WERI-Rb-1 (cell line): ENCODE measurements around the gene CCDC78.
A peak's percentile ranks its signal among the peaks of the same experiment; 100 is the strongest.

Experiments
- DNase-seq: peaks from one replicate; pipeline ENCODE4 v3.0.0-alpha.2; 2020
- H3K27ac ChIP-seq: fragments of 250-450 bp; sonication (Bioruptor Pico); 2 replicates; pipeline ENCODE4 v1.5.1; 2020; ENCODE audit warnings: mild to moderate bottlenecking, moderate library complexity
- H3K27me3 ChIP-seq: fragments of 250-450 bp; sonication (Bioruptor Pico); 2 replicates; pipeline ENCODE4 v1.5.1; 2021; ENCODE audit warnings: mild to moderate bottlenecking, low read depth, moderate library complexity; ENCODE audit not compliant: insufficient read depth, severe bottlenecking
- H3K36me3 ChIP-seq: fragments of 250-450 bp; sonication (Bioruptor Pico); 2 replicates; pipeline ENCODE4 v1.5.1; 2020; ENCODE audit warnings: mild to moderate bottlenecking, moderate library complexity
- H3K4me3 ChIP-seq: 2 replicates; pipeline ENCODE4 v1.5.1; 2011; ENCODE audit warnings: low read depth, mild to moderate bottlenecking, control low read depth, low read length
- H3K9me3 ChIP-seq: fragments of 250-450 bp; sonication (Bioruptor Pico); 2 replicates; pipeline ENCODE4 v1.5.1; 2021; ENCODE audit warnings: mild to moderate bottlenecking, moderate library complexity; ENCODE audit not compliant: severe bottlenecking
- TF ChIP-seq, protein P1 (sequence below): IDR thresholded peaks from 2 replicates; pipeline ENCODE4 v1.5.1; 2011; ENCODE audit warnings: low read depth, mild to moderate bottlenecking, control low read depth, inconsistent platforms, low read length

The CCDC78 gene

GRCh38 chr16:677316-678190 lies 48.7 kb downstream of the CCDC78 start:
- H3K4me3 ChIP-seq = no peak overlapping the region
- no peaks in the 10 kb centered on the region for H3K9me3 ChIP-seq
- no peak for DNase-seq
- no peaks in the 10 kb centered on the region for H3K27me3 ChIP-seq
- TF ChIP-seq, protein P1, sequence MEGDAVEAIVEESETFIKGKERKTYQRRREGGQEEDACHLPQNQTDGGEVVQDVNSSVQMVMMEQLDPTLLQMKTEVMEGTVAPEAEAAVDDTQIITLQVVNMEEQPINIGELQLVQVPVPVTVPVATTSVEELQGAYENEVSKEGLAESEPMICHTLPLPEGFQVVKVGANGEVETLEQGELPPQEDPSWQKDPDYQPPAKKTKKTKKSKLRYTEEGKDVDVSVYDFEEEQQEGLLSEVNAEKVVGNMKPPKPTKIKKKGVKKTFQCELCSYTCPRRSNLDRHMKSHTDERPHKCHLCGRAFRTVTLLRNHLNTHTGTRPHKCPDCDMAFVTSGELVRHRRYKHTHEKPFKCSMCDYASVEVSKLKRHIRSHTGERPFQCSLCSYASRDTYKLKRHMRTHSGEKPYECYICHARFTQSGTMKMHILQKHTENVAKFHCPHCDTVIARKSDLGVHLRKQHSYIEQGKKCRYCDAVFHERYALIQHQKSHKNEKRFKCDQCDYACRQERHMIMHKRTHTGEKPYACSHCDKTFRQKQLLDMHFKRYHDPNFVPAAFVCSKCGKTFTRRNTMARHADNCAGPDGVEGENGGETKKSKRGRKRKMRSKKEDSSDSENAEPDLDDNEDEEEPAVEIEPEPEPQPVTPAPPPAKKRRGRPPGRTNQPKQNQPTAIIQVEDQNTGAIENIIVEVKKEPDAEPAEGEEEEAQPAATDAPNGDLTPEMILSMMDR = no peak
- no peak overlapping the region for H3K27ac ChIP-seq
- peaks cover 34% of the 10 kb centered on the region for H3K36me3 ChIP-seq

GRCh38 chr16:676913-677312 lies 49.3 kb downstream of the CCDC78 start:
- H3K27me3 ChIP-seq = no peaks in the 10 kb centered on the region
- H3K4me3 ChIP-seq = no peak overlapping the region
- TF ChIP-seq, protein P1 = no peak
- no peak overlapping the region for H3K27ac ChIP-seq
- no peak for DNase-seq
- no peaks in the 10 kb centered on the region for H3K9me3 ChIP-seq
- H3K36me3 ChIP-seq = peaks cover 34% of the 10 kb centered on the region

GRCh38 chr16:676565-676902 lies 49.7 kb downstream of the CCDC78 start:
- TF ChIP-seq, protein P1 = no peak
- Histone ChIP-seq H3K4me3 (no peak overlapping the region), H3K27ac (no peak overlapping the region), H3K36me3 (peaks cover 31% of the 10 kb centered on the region), H3K27me3 (no peaks in the 10 kb centered on the region), H3K9me3 (no peaks in the 10 kb centered on the region)
- no peak for DNase-seq

GRCh38 chr16:675884-676564 lies 50.2 kb downstream of the CCDC78 start:
- H3K9me3 ChIP-seq = no peaks in the 10 kb centered on the region
- H3K4me3 ChIP-seq = peak overlapping the region; percentile 11
- peaks cover 31% of the 10 kb centered on the region for H3K36me3 ChIP-seq
- no peaks in the 10 kb centered on the region for H3K27me3 ChIP-seq
- H3K27ac ChIP-seq = no peak overlapping the region
- TF ChIP-seq, protein P1 = no peak
- no peak for DNase-seq

DNA sequence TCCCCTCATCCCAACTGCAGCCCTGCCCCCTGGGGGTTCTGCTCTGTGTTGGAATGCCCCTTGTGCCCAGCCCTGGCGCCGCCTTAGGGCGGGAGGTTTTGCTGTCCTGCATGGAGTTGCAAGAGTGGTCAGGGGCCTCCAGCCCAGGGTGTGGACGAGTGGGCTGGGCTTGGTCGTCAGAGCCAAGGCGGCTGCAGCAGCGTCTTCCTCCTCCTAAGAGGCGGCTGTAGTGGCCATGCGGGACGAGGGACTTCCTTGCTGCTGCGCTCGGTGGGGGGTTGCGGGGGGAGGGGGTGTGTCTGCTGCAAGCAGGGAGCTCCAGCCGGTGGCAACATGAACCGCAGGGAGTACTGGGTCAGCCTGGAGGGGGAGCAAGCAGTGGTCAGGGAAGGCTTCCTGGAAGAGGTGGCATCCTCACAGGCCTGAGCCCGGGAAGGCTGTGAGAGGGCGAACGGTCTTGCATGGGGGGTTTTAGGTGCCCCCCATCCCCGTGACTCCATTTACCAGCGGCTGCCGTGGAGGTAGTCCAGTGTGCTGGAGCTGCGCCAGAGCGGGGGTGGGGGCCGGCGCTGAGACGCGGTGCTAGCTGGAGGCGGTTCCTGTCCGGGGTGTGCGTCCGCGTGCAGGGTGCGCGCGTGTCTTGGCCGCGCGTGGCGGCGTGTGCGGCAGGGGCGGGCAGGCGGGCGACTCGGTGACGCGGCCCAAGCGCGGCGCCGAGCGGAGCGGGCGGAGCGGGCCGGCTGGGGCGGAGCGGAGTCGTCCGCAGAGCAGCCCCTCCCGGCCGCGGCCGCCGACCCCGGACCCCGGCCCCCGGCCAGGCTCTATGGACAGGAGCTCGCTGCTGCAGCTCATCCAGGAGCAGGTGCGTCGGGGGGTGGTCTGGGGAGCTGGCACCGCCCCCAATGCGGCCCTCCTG lies 51.0 kb downstream of the CCDC78 start, which contains the start of gene RHBDL1:
TSS of gene RHBDL1 (plus strand) at position 704 of the 916 bp plus-strand sequence. CDS start at position 824, 120 bp downstream.
- TF ChIP-seq, protein P1 = 0 out of 2 replicates have a peak, but pooled peaks have one; percentile 15
- Histone ChIP-seq H3K27ac (no peak within 1 kb of the TSS), H3K4me3 (peak within 1 kb of the TSS; percentile 24), H3K36me3 (peaks cover 38% of the 10 kb centered on the region), H3K27me3 (no peaks in the 10 kb centered on the region), H3K9me3 (no peaks in the 10 kb centered on the region)
- DNase-seq = peak; percentile 78
